ENCODE results near the gene PTGES2. TPM values are rescaled to one million over a fixed set of nuclear protein-coding genes. Genes with fewer than 3 reads are reported as not detected.
"Not testable (repeated sequence)": the region's sequence is repeated elsewhere in the genome, so short reads cannot be mapped to it uniquely, and the experiment has no call there.

Gene PTGES2
- total RNA-seq, 1 donor from 2014 or later, result 60.4 TPM

DNA sequence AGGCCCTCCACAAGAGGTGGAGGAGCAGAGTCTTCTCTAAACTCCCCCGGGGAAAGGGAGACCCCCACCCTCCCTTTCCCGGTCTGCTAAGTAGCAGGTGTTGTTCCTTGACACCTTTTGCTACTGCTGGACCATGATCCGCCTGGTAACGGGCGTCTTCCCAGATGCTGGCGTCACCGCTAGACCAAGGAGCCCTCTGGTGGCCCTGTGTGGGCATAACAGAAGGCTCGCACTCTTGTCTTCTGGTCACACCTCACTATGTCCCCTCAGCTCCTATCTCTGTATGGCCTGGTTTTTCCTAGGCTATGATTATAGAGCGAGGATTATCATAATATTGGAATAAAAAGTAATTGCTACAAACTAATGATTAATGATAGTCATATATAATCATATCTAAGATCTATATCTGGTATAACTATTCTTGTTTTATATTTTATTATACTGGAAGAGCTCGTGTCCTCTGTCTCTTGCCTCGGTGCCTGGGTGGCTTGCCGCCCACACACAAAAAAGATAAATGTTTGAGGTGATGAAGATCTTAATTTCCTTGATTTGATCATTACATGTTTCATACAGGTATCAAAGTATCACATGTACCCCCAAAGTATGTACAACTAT lies 2.6 kb upstream of the PTGES2 start:
- not testable (repeated sequence) for DNase-seq (ENCODE audit: low spot score, unreplicated experiment); H3K27ac Mint-ChIP-seq; H3K36me3 Mint-ChIP-seq (ENCODE audit: insufficient read depth); H3K27me3 Mint-ChIP-seq; H3K9me3 Mint-ChIP-seq (ENCODE audit: low read depth)
- TF ChIP-seq, protein P1, sequence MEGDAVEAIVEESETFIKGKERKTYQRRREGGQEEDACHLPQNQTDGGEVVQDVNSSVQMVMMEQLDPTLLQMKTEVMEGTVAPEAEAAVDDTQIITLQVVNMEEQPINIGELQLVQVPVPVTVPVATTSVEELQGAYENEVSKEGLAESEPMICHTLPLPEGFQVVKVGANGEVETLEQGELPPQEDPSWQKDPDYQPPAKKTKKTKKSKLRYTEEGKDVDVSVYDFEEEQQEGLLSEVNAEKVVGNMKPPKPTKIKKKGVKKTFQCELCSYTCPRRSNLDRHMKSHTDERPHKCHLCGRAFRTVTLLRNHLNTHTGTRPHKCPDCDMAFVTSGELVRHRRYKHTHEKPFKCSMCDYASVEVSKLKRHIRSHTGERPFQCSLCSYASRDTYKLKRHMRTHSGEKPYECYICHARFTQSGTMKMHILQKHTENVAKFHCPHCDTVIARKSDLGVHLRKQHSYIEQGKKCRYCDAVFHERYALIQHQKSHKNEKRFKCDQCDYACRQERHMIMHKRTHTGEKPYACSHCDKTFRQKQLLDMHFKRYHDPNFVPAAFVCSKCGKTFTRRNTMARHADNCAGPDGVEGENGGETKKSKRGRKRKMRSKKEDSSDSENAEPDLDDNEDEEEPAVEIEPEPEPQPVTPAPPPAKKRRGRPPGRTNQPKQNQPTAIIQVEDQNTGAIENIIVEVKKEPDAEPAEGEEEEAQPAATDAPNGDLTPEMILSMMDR (IDR thresholded peaks at IDR 0.05; ENCODE audit: unreplicated experiment), result peak; percentile 46
- H3K4me3 Mint-ChIP-seq (ENCODE audit: low read depth), result peak overlapping the region; percentile 98
- peaks cover 21% of the 10 kb centered on the region for H3K4me1 Mint-ChIP-seq (ENCODE audit: low read depth)

DNA sequence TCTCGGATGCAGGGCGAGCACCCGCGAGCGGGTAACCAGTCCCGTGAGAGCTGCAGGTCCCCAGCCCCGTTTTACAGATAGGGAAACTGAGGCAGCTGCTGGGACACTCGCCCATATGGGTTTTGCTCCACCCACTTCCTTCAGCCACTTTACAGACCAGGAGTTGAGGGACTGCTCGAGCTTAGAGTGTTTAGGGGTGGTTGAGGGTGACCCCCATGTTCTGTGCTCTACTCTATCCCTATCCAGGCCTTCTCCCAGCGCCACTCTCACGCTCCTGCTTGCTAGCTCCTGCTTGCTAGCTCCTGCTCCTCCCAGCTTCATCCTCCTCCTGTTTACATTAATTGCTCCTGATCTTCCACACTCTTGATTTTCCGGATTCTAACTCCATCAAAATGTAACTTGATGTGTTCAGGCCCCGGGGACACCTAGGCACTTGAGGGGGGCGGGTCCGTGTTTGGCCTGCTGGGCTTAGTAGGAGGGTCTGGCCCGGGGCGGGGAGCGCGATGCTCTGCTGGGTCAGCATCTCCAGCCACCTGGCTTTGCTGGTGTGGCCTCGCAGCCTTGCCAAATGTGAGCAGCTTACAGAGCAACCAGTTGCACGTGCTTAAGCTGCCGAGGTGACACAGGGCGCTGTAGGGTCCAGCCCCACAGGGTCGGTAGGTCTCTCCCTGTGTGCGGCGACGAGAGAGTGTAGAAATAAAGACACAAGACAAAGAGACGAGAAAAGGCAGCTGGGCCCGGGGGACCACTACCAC lies 1.5 kb upstream of the PTGES2 start:
- H3K27ac Mint-ChIP-seq, result no peak overlapping the region
- H3K4me3 Mint-ChIP-seq (ENCODE audit: low read depth), result peak overlapping the region; percentile 98
- TF ChIP-seq, protein P1 (IDR thresholded peaks at IDR 0.05; ENCODE audit: unreplicated experiment), result no peak
- H3K36me3 Mint-ChIP-seq (ENCODE audit: insufficient read depth), result peaks cover 2% of the 10 kb centered on the region
- DNase-seq (ENCODE audit: low spot score, unreplicated experiment), result no peak
- peaks cover 3% of the 10 kb centered on the region for H3K27me3 Mint-ChIP-seq
- peaks cover 21% of the 10 kb centered on the region for H3K4me1 Mint-ChIP-seq (ENCODE audit: low read depth)
- peaks cover 5% of the 10 kb centered on the region for H3K9me3 Mint-ChIP-seq (ENCODE audit: low read depth)

DNA sequence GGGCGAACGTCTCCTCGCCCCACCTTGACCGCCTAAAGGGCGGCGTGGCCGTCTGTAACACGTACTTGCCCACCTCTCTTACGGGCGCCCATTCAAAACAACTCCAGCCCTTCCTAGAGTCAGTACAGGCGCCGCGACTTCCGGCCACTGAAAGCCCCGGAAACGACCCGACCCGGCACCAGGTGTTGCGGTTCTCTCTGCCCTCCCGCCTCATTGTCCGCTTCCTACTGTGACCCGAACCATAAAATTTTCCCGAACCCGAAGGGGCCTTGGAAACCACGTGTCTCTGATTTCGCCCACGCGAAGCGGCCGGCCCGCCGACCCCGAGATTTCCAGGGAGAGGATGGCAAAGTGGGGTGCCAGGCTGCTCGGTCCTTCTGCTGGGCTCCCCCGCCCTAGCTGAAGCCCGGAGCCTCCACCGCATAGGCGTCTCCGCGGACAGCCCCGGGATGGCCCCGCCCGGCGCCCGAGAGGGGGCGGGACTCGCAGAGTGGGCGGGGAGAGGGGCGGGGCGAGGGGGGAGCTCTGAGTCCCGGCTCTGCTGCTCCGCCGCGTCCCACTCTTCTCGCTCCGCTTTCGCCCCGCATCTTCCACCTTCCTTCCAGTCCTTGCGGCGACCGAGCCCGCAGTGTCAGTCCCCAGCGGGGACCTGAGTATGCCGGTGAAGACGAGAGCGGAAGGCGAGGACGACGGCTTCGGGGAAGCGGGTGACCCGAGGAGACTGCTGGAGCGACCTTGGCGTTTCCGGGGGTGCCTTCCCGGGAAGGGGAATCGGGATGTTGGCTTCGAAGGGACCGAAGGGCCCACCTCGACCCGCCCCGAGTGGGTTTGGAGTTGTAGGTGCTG lies 684 bp upstream of the PTGES2 start:
- H3K27ac Mint-ChIP-seq, result peak overlapping the region; percentile 99
- peak; percentile 73 for DNase-seq (ENCODE audit: low spot score, unreplicated experiment)

DNA sequence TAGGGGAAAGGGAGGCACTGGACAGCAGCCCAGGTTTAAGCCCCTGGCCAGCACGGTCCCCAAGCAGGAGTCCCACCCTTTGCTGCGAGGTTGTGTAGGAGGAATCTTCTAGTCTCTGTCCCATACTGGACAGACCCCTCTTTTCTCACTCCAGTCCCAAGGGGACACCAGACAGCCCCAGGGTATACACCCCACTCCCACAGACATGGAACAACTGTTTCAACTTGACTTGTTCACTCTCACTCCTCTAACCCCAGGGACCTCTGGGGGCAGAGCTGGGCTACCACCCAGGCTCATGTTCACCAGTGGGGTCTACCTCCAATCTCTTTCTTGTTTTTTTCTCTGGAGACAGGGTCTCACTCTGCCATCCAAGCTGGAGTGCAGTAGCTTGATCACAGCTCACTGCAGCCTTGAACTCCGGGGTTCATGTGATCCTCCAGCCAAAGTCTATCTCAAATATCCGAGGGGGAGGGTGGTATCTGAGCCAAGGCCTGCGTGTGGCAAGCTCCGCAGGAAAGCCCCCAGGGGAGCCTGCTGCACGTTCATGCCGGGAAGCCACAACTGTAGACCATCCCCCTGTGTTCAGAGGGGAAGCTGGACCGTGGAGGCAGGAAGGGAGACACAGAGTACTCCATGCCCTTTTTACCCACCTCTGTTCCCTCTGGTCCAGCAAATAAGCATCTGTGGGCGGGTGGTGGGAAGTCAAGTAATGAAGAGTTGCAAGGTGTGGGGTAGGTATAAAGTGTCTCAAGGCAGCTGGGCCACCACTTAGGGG lies 1.8 kb downstream of the PTGES2 start:
- H3K9me3 Mint-ChIP-seq (ENCODE audit: low read depth), result peaks cover 5% of the 10 kb centered on the region
- peak overlapping the region; percentile 77 for H3K4me3 Mint-ChIP-seq (ENCODE audit: low read depth)
- DNase-seq (ENCODE audit: low spot score, unreplicated experiment), result no peak
- TF ChIP-seq, protein P1 (IDR thresholded peaks at IDR 0.05; ENCODE audit: unreplicated experiment), result no peak
- peaks cover 4% of the 10 kb centered on the region for H3K36me3 Mint-ChIP-seq (ENCODE audit: insufficient read depth)
- peaks cover 3% of the 10 kb centered on the region for H3K27me3 Mint-ChIP-seq
- H3K27ac Mint-ChIP-seq, result no peak overlapping the region
- peaks cover 7% of the 10 kb centered on the region for H3K4me1 Mint-ChIP-seq (ENCODE audit: low read depth)

More for the DNA sequence above, 684 bp upstream of the PTGES2 start:
- peaks cover 21% of the 10 kb centered on the region for H3K4me1 Mint-ChIP-seq (ENCODE audit: low read depth)
- H3K4me3 Mint-ChIP-seq (ENCODE audit: low read depth), result peak overlapping the region; percentile 98
- peaks cover 4% of the 10 kb centered on the region for H3K36me3 Mint-ChIP-seq (ENCODE audit: insufficient read depth)
- TF ChIP-seq, protein P1 (IDR thresholded peaks at IDR 0.05; ENCODE audit: unreplicated experiment), result no peak
- H3K27me3 Mint-ChIP-seq, result peaks cover 3% of the 10 kb centered on the region
- peaks cover 5% of the 10 kb centered on the region for H3K9me3 Mint-ChIP-seq (ENCODE audit: low read depth)

Data from progenitor cell of endocrine pancreas (in vitro differentiated cells).